ENCODE measurements around the gene HPX. TPM values are rescaled to one million over a fixed set of nuclear protein-coding genes. Genes with fewer than 3 reads are reported as not detected.

Gene HPX
- total RNA-seq, 4 donors from 2014 or later, result 8.7 to 17.6 TPM; not detected in 2

DNA sequence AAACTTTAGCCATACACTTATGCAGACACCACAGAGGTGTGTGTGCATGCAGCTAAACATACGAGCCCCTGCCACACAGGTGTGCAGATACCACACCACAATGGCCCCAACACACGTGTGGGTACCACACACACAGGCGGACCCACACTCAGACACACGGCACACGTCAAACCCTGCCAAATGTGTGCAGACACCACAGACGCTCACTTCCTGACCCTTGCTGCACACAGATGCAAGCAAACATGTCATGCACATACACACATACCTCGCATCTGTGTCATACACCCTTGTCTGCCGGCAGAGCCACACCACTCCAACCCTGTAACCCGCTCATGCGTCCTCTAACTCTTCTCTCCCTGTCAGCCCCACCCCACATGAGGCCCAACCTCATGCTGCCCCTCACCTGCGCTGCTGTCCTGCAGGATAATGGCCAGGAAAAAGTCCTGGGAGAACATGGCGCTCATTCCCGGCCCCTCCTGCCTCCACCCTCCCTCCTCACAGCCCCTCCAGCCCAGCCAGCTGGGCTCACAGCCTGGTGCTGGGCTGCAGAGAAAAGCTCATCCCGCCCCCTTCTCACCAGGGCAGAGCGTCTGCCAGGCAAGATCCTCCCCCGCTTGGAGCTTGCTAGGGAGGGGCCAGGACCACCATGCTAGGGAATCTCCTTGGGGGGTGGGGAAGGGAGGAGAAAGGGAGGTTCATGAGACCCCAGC lies 36.3 kb downstream of the HPX start:
- H3K4me1 ChIP-seq, result no peaks in the 10 kb centered on the region
- H3K27ac ChIP-seq, result no peak overlapping the region
- H3K9me3 ChIP-seq, result no peaks in the 10 kb centered on the region
- H3K27me3 ChIP-seq, result no peaks in the 10 kb centered on the region
- peaks cover 0 to 17% of the 10 kb centered on the region in 2 donors for H3K36me3 ChIP-seq
- H3K4me3 ChIP-seq, result no peak overlapping the region
- DNase-seq (no peak), ATAC-seq (no peak)
- intact Hi-C loops (cut with DNase I; ENCODE audit: low total_unique reads), result no loop called here
- in situ Hi-C loops (cut with MboI; ENCODE audit: low sequenced_read_pairs in 4 of 4), result no loop called here
- TF ChIP-seq, protein P1, sequence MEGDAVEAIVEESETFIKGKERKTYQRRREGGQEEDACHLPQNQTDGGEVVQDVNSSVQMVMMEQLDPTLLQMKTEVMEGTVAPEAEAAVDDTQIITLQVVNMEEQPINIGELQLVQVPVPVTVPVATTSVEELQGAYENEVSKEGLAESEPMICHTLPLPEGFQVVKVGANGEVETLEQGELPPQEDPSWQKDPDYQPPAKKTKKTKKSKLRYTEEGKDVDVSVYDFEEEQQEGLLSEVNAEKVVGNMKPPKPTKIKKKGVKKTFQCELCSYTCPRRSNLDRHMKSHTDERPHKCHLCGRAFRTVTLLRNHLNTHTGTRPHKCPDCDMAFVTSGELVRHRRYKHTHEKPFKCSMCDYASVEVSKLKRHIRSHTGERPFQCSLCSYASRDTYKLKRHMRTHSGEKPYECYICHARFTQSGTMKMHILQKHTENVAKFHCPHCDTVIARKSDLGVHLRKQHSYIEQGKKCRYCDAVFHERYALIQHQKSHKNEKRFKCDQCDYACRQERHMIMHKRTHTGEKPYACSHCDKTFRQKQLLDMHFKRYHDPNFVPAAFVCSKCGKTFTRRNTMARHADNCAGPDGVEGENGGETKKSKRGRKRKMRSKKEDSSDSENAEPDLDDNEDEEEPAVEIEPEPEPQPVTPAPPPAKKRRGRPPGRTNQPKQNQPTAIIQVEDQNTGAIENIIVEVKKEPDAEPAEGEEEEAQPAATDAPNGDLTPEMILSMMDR (IDR thresholded peaks at IDR 0.05 in 4 of 5, conservative IDR thresholded peaks at IDR 0.05 in 1 of 5), result no peak
- no peak for TF ChIP-seq POLR2A (IDR thresholded peaks at IDR 0.05)

DNA sequence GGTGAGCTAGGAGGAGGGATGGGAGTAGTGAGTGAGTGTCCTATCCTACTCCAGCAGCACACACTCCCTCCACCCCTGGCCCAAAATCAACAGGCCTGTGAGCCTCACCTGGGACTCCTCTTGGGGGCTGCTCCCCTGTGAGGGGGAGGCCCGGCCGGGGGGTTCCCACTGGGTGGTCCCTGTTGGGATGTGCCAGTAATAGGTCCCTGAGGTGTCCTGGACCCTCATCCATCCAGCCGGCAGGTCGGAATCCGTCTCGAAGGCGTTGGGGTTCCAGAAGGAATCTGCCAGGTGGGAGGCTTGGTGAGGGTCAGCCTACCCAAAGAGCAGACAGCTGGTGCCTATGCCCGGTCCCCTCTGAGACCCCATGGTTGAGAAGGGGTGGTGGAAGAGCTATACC lies 37.2 kb downstream of the HPX start:
- in situ Hi-C loops (cut with MboI; ENCODE audit: low sequenced_read_pairs in 4 of 4) (no loop called here), intact Hi-C loops (cut with DNase I; ENCODE audit: low total_unique reads) (no loop called here)
- Histone ChIP-seq H3K27ac (no peak overlapping the region), H3K27me3 (no peaks in the 10 kb centered on the region), H3K4me3 (no peak overlapping the region), H3K36me3 (peaks cover 0 to 17% of the 10 kb centered on the region in 2 donors), H3K4me1 (no peaks in the 10 kb centered on the region), H3K9me3 (no peaks in the 10 kb centered on the region)
- DNase-seq, result no peak
- ATAC-seq, result no peak
- no peak for TF ChIP-seq POLR2A (IDR thresholded peaks at IDR 0.05)

DNA sequence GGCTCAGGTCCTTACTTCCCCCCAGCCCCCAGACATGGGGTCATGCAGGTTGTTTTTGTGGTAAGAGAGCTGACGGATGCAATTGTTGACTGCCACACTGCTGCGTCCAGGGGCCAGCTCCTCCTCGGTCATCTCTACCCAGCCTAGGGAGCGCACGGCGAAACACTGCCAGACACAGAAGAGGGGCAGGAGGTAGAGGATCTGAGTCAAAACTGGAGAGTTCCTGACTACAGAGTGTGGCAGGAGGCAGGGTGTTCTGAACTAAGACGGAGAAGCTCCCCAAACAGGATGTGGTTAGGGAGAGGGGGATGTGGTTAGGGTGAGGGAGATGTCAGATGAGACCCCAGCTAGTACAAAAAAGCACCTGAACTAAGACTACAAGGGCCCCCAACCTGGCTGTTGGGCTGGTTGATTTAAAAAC lies 38.2 kb downstream of the HPX start:
- no peak overlapping the region for H3K27ac ChIP-seq
- DNase-seq (no peak), ATAC-seq (no peak)
- intact Hi-C loops (cut with DNase I; ENCODE audit: low total_unique reads) (no loop called here), in situ Hi-C loops (cut with MboI; ENCODE audit: low sequenced_read_pairs in 4 of 4) (no loop called here)
- no peaks in the 10 kb centered on the region for H3K4me1 ChIP-seq
- no peaks in the 10 kb centered on the region for H3K9me3 ChIP-seq
- no peak overlapping the region for H3K4me3 ChIP-seq
- no peaks in the 10 kb centered on the region for H3K27me3 ChIP-seq
- TF ChIP-seq, protein P1 (IDR thresholded peaks at IDR 0.05 in 4 of 5, conservative IDR thresholded peaks at IDR 0.05 in 1 of 5), result no peak
- TF ChIP-seq POLR2A (IDR thresholded peaks at IDR 0.05), result no peak
- peaks cover 0 to 17% of the 10 kb centered on the region in 2 donors for H3K36me3 ChIP-seq

DNA sequence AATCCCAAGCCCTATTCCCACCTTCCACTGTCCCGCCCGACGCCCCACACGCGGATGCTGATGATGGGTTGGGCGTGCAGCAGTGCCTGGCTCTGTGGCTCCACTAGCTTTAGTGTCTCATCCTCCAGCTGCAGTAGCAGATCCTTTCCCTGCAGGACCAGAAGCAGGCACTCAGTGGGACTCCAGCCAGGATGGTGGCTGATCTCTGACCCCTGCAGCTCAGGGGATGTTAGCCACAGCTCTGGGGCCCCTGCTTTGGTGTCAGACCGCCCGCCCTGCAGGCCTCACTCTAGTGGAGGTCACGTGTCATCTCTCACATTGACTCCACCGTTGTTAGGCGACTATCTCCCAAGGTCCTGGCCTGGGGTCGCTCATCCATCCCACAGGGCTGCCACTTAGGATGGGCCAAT lies 38.7 kb downstream of the HPX start:
- Histone ChIP-seq H3K36me3 (peaks cover 0 to 17% of the 10 kb centered on the region in 2 donors), H3K27ac (no peak overlapping the region), H3K4me1 (no peaks in the 10 kb centered on the region), H3K27me3 (no peaks in the 10 kb centered on the region), H3K4me3 (no peak overlapping the region), H3K9me3 (no peaks in the 10 kb centered on the region)
- ATAC-seq (no peak), DNase-seq (no peak)
- intact Hi-C loops (cut with DNase I; ENCODE audit: low total_unique reads), result no loop called here
- TF ChIP-seq, protein P1 (IDR thresholded peaks at IDR 0.05 in 4 of 5, conservative IDR thresholded peaks at IDR 0.05 in 1 of 5), result no peak
- no peak for TF ChIP-seq POLR2A (IDR thresholded peaks at IDR 0.05)
- in situ Hi-C loops (cut with MboI; ENCODE audit: low sequenced_read_pairs in 4 of 4), result no loop called here

DNA sequence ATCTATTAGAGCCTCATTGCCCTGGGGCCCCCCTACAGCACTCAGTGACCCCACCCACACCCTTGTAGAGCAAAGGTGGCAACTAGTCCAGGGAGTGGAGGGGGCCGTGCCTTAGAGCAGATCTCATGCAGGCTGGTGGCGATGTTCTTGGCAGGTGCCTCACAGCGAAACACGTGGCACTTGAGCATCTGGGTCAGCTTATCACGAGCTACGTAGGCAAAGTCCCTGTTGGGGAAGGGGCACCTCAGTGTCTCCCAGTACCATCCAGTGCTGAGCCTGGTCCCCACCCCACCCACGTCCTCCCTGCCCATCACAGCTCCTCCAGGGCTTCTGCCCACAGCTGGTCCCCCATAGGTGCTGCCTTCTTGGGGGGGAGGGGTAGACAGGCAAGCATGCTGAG lies 39.3 kb downstream of the HPX start:
- TF ChIP-seq, protein P1 (IDR thresholded peaks at IDR 0.05 in 4 of 5, conservative IDR thresholded peaks at IDR 0.05 in 1 of 5), result no peak
- no peak for TF ChIP-seq POLR2A (IDR thresholded peaks at IDR 0.05)
- Histone ChIP-seq H3K4me3 (no peak overlapping the region), H3K27me3 (no peaks in the 10 kb centered on the region), H3K36me3 (peaks cover 0 to 17% of the 10 kb centered on the region in 2 donors), H3K27ac (no peak overlapping the region), H3K4me1 (no peaks in the 10 kb centered on the region), H3K9me3 (no peaks in the 10 kb centered on the region)
- DNase-seq (no peak), ATAC-seq (no peak)
- intact Hi-C loops (cut with DNase I; ENCODE audit: low total_unique reads), result no loop called here
- in situ Hi-C loops (cut with MboI; ENCODE audit: low sequenced_read_pairs in 4 of 4), result no loop called here
